ENCODE data around the gene PTH1R. TPM values are rescaled to one million over a fixed set of nuclear protein-coding genes. Genes with fewer than 3 reads are reported as not detected.

PTH1R gene
- total RNA-seq, 2 donors from 2014 or later, result 1.3 to 10.8 TPM

DNA sequence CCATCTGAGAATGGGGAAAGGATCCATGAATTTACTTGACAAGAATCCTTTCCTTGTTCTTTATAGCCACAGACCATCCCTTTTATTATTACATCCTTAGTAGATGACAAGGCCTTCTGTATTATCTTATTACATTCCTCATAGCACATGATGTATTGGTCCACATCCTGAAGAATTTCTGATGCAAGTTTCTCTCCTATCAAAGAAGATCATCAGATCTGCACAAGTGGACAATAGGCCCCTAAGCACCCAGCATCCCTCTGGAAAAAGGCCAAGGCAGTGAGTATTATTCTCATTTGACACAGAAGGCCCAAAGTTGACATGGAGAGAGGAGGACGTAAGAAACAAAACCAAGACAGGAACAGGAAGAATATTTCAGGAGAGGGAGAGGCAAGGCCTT lies 45.7 kb upstream of the PTH1R start:
- Histone ChIP-seq H3K4me3 (no peak overlapping the region), H3K4me1 (replicated peaks) (no peaks in the 10 kb centered on the region), H3K36me3 (no peaks in the 10 kb centered on the region), H3K27me3 (replicated peaks; ENCODE audit: insufficient read depth) (no peaks in the 10 kb centered on the region), H3K9me3 (no peaks in the 10 kb centered on the region), H3K27ac (no peak overlapping the region)
- 88% methylated on average over 1 of the region's 1 CpG for WGBS
- intact Hi-C loops (cut with DNase I), result no loop called here
- DNase-seq (ENCODE audit: low spot score), result no peak
- TF ChIP-seq POLR2AphosphoS5 (IDR thresholded peaks at IDR 0.05), result no peak
- TF ChIP-seq CTCF (IDR thresholded peaks at IDR 0.05), result no peak
- TF ChIP-seq POLR2A (IDR thresholded peaks at IDR 0.05), result no peak

DNA sequence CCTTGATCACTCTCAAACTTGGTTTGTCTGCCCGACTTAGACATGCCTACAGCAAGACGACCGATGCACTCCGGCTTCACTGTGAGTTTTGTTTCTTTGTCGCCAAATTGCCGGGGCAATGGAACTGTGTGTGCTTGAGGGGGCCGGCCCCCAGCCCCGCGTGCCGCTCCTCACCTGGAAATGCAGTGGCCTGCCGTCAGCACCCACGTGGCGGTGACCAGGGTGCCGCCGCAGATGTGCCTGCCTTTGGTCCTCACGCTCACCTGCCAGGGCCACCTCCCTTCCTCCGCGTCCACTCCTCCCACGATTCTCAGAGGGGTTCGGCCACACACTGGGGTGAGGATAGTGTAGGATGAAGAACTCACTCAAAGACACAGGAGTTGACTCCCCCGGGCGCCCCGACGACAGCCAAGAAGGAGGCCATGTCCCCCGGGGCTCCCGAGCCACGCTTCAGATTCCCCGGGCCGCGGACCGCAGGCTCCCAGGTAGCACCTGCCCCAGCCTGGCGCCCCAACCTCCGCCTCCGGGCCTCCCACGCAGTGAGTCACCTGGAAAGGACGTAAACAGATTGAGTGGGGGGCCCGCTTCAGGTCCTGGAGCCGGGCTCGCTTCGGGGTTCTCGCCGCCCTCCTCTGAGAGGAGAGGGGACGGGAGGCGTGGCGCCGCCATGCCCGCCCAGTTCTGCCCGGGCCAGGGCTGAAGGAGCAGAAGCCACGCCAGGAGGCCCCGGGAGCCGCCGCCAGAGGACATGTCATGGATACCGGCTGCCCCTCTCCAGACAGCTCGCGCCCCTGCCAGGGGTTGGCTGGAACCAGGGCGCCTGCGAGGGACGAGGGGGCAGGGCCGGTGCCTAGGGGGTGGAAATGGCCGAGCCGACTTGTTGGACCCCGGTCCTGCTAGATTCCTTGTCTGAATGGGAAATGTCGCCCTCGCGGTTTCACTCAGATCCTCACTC lies 43.9 kb upstream of the PTH1R start:
- Histone ChIP-seq H3K4me3 (no peak overlapping the region), H3K9me3 (no peaks in the 10 kb centered on the region), H3K27ac (no peak overlapping the region), H3K27me3 (replicated peaks; ENCODE audit: insufficient read depth) (no peaks in the 10 kb centered on the region), H3K4me1 (replicated peaks) (no peaks in the 10 kb centered on the region), H3K36me3 (no peaks in the 10 kb centered on the region)
- intact Hi-C loops (cut with DNase I), result no loop called here
- WGBS, result 94% methylated on average over 61 of the region's 65 CpGs
- DNase-seq (ENCODE audit: low spot score), result no peak
- no peak for TF ChIP-seq CTCF (IDR thresholded peaks at IDR 0.05)
- TF ChIP-seq POLR2A (IDR thresholded peaks at IDR 0.05), result no peak
- TF ChIP-seq POLR2AphosphoS5 (IDR thresholded peaks at IDR 0.05), result no peak

DNA sequence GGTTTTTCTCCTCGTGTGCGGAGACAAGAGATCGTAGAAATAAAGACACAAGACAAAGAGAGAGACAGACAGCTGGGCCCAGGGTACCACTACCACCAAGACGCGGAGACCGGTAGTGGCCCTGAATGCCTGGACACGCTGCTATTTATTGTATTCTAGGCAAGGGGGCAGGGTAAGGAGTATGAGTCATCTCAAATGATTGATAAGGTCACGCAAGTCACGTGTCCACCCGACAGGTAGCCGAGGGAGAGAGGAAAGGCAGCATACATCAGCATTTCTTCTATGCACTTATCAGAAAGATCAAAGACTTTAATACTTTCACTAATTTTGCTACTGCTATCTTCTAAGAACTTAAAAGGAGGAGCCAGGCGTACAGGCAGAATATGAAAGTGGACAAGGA lies 42.5 kb upstream of the PTH1R start:
- H3K27ac ChIP-seq, result no peak overlapping the region
- intact Hi-C loops (cut with DNase I), result no loop called here
- TF ChIP-seq POLR2AphosphoS5 (IDR thresholded peaks at IDR 0.05) (no peak), CTCF (IDR thresholded peaks at IDR 0.05) (no peak), POLR2A (IDR thresholded peaks at IDR 0.05) (no peak)

GRCh38 chr3:46835491-46835890 lies 42.0 kb upstream of the PTH1R start:
- DNase-seq (ENCODE audit: low spot score), result no peak
- H3K36me3 ChIP-seq, result no peaks in the 10 kb centered on the region
- H3K27me3 ChIP-seq (replicated peaks; ENCODE audit: insufficient read depth), result no peaks in the 10 kb centered on the region
- H3K4me1 ChIP-seq (replicated peaks), result no peaks in the 10 kb centered on the region
- TF ChIP-seq POLR2AphosphoS5 (IDR thresholded peaks at IDR 0.05), result no peak
- TF ChIP-seq CTCF (IDR thresholded peaks at IDR 0.05), result no peak
- TF ChIP-seq POLR2A (IDR thresholded peaks at IDR 0.05), result no peak
- no peaks in the 10 kb centered on the region for H3K9me3 ChIP-seq
- intact Hi-C loops (cut with DNase I), result no loop called here
- H3K4me3 ChIP-seq, result no peak overlapping the region
- no peak overlapping the region for H3K27ac ChIP-seq
- 93% methylated on average over 4 of the region's 4 CpGs for WGBS

More for the DNA sequence above, 42.5 kb upstream of the PTH1R start:
- no peaks in the 10 kb centered on the region for H3K27me3 ChIP-seq (replicated peaks; ENCODE audit: insufficient read depth)
- DNase-seq (ENCODE audit: low spot score), result no peak
- no peak overlapping the region for H3K4me3 ChIP-seq
- no peaks in the 10 kb centered on the region for H3K36me3 ChIP-seq
- no peaks in the 10 kb centered on the region for H3K9me3 ChIP-seq
- 83% methylated on average over 12 of the region's 12 CpGs for WGBS
- no peaks in the 10 kb centered on the region for H3K4me1 ChIP-seq (replicated peaks)

DNA sequence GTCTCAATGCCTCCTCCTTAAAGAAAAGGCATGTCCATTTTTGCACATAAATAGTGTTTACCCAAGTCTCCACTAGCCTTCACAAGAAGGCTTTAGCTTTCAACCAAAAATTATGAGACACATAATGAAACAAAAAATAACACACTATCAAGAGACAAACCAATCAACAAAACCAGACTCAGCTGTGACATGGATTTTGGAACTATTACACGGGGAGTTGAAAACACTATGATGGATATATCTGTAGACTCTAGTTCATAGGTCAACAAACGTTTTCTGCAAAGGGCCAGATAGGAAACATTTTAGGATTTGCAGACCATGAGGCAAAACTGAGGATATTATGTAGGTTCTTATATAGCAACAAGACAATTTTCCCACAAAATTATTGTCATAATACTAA lies 39.2 kb upstream of the PTH1R start:
- TF ChIP-seq CTCF (IDR thresholded peaks at IDR 0.05) (no peak), POLR2AphosphoS5 (IDR thresholded peaks at IDR 0.05) (no peak), POLR2A (IDR thresholded peaks at IDR 0.05) (no peak)
- Histone ChIP-seq H3K27me3 (replicated peaks; ENCODE audit: insufficient read depth) (no peaks in the 10 kb centered on the region), H3K4me3 (no peak overlapping the region), H3K9me3 (no peaks in the 10 kb centered on the region), H3K27ac (no peak overlapping the region), H3K4me1 (replicated peaks) (no peaks in the 10 kb centered on the region), H3K36me3 (no peaks in the 10 kb centered on the region)
- DNase-seq (ENCODE audit: low spot score), result no peak
- 73% methylated on average over 2 of the region's 2 CpGs for WGBS
- intact Hi-C loops (cut with DNase I), result no loop called here

Measured in prostate gland (tissue), 2 donors.